CD14-positive monocyte (primary cell): ENCODE results near the gene DIS3L2. TPM values are rescaled to one million over a fixed set of nuclear protein-coding genes. Genes with fewer than 3 reads are reported as not detected.

Experiments used
- DNase-seq, 3 donors: peaks; one replicate each; pipeline ENCODE4 v3.0.0-alpha.2; 2011 to 2022
- H2AFZ ChIP-seq: 2 replicates; pipeline ENCODE4 v1.6.0; 2012; ENCODE audit warnings: mild to moderate bottlenecking, low read depth, low read length, inconsistent platforms; ENCODE audit not compliant: insufficient read depth, poor library complexity, severe bottlenecking
- H3K27ac ChIP-seq, 2 donors: 1 replicate in 1 of 2; 2 replicates in 1 of 2; pipeline ENCODE4 v1.5.1; 2012 to 2013; ENCODE audit warnings: low read length in 2 of 2, control low read depth in 1 of 2, inconsistent platforms in 1 of 2, low read depth in 1 of 2, mild to moderate bottlenecking in 1 of 2
- H3K27me3 ChIP-seq, 2 donors: one replicate each; pipeline versions ENCODE4 v1.6.0 to v1.6.1; 2011 to 2013; ENCODE audit warnings: low read length in 2 of 2; ENCODE audit not compliant: control insufficient read depth in 2 of 2, insufficient read depth in 2 of 2
- H3K36me3 ChIP-seq, 2 donors: replicated peaks in 1 of 2; 1 replicate in 1 of 2; 2 replicates in 1 of 2; pipeline versions ENCODE4 v1.5.1 to v1.6.1; 2012 to 2013; ENCODE audit warnings: low read length in 2 of 2, control low read depth in 1 of 2, inconsistent platforms in 1 of 2, mild to moderate bottlenecking in 1 of 2; ENCODE audit not compliant: insufficient read depth in 2 of 2, control insufficient read depth in 1 of 2
- H3K4me1 ChIP-seq, 2 donors: 1 replicate in 1 of 2; 2 replicates in 1 of 2; pipeline versions ENCODE4 v1.5.1 to v1.6.1; 2012 to 2013; ENCODE audit warnings: low read length in 2 of 2, control low read depth in 1 of 2, inconsistent platforms in 1 of 2, mild to moderate bottlenecking in 1 of 2, moderate library complexity in 1 of 2; ENCODE audit not compliant: insufficient read depth in 2 of 2, control insufficient read depth in 1 of 2
- H3K4me2 ChIP-seq: replicated peaks from 2 replicates; pipeline ENCODE3; 2012; ENCODE audit warnings: low read length, moderate library complexity, mild to moderate bottlenecking; ENCODE audit not compliant: poor library complexity, severe bottlenecking; ENCODE audit errors: extremely low read depth
- H3K4me3 ChIP-seq, 3 experiments: fragments of 200-600 bp in 1 of 3; sonication (generic) in 1 of 3; replicated peaks in 1 of 3; 1 replicate in 2 of 3; 2 replicates in 1 of 3; pipeline ENCODE4 v1.5.1; 2011 to 2013; ENCODE audit warnings: low read length in 3 of 3, mild to moderate bottlenecking in 3 of 3, control low read depth in 2 of 3, low read depth in 2 of 3, inconsistent platforms in 1 of 3, moderate library complexity in 1 of 3
- H3K79me2 ChIP-seq: 2 replicates; pipeline ENCODE4 v1.6.0; 2012; ENCODE audit warnings: mild to moderate bottlenecking, control low read depth, inconsistent platforms, low read length, moderate library complexity; ENCODE audit not compliant: insufficient read depth
- H3K9ac ChIP-seq: 2 replicates; pipeline ENCODE4 v1.6.0; 2017; ENCODE audit warnings: low read length, mild to moderate bottlenecking; ENCODE audit not compliant: insufficient read depth, poor library complexity, severe bottlenecking
- H3K9me3 ChIP-seq, 2 donors: replicated peaks in 1 of 2; 1 replicate in 1 of 2; 2 replicates in 1 of 2; pipeline versions ENCODE4 v1.5.1 to v1.6.1; 2012 to 2013; ENCODE audit warnings: low read length in 2 of 2, control low read depth in 1 of 2; ENCODE audit not compliant: control insufficient read depth in 1 of 2, insufficient read depth in 1 of 2
- H4K20me1 ChIP-seq: 2 replicates; pipeline ENCODE4 v1.6.0; 2012; ENCODE audit warnings: mild to moderate bottlenecking, low read length, control low read depth, moderate library complexity; ENCODE audit not compliant: insufficient read depth
- H3K27ac Mint-ChIP-seq, 7 donors: one replicate each; pipeline ENCODE4 v1.8.0; 2020; ENCODE audit warnings: mild to moderate bottlenecking in 7 of 7, mixed read lengths in 7 of 7, moderate library complexity in 6 of 7, inconsistent platforms in 2 of 7
- H3K27me3 Mint-ChIP-seq, 3 donors: one replicate each; pipeline ENCODE4 v1.8.0; 2021 to 2022; ENCODE audit warnings: low read depth in 3 of 3, mild to moderate bottlenecking in 3 of 3, mixed read lengths in 3 of 3, moderate library complexity in 3 of 3, inconsistent platforms in 1 of 3
- H3K36me3 Mint-ChIP-seq, 2 donors: one replicate each; pipeline ENCODE4 v1.8.0; 2020; ENCODE audit warnings: mixed read lengths in 2 of 2, inconsistent platforms in 1 of 2, mild to moderate bottlenecking in 1 of 2
- H3K4me1 Mint-ChIP-seq: one replicate; pipeline ENCODE4 v1.8.0; 2020; ENCODE audit warnings: mild to moderate bottlenecking, mixed read lengths
- H3K4me3 Mint-ChIP-seq, 2 donors: one replicate each; pipeline ENCODE4 v1.8.0; 2020; ENCODE audit warnings: mild to moderate bottlenecking in 2 of 2, mixed read lengths in 2 of 2, moderate library complexity in 1 of 2
- H3K9me3 Mint-ChIP-seq, 7 donors: one replicate each; pipeline ENCODE4 v1.8.0; 2020 to 2022; ENCODE audit warnings: mixed read lengths in 7 of 7, mild to moderate bottlenecking in 6 of 7, moderate library complexity in 6 of 7, inconsistent platforms in 2 of 7
- CTCF ChIP-seq: fragments of 200-600 bp; IDR thresholded peaks from one replicate; pipeline ENCODE4 v1.8.0; 2022; ENCODE audit warnings: antibody characterized with exemption, mild to moderate bottlenecking
- WGBS: methylation state at CpG from one replicate; pipeline ENCODE4 v1.1.5; 2013; ENCODE audit warnings: missing lambda C conversion rate; ENCODE audit not compliant: insufficient coverage; 5-methylcytosine and 5-hydroxymethylcytosine counted together
- intact Hi-C, 2 donors: fragments of 100-400 bp; cut with micrococcal nuclease; formaldehyde crosslinking; loops; one replicate each; pipeline versions ENCODE4 v1.15.0 to v1.15.1; 2023
- polyA plus RNA-seq, 3 donors: library from polyadenylated mRNA; depleted of rRNA in 1 of 3; unstranded in 2 of 3; stranded (reverse) in 1 of 3; fragments of 300-500 nt in 2 of 3; fragments of >200 nt in 1 of 3; fragmentation: Illumina TruSeq in 2 of 3; gene quantifications; 1 replicate in 2 of 3; 2 replicates in 1 of 3; pipeline ENCODE4 v1.2.3, GENCODE V29; 2012 to 2021

Gene DIS3L2
- polyA plus RNA-seq, 3 donors: 6.0 to 21.7 (median 6.4) TPM

GRCh38 chr2:232292395-232293154 is 331.1 kb downstream of the DIS3L2 start:
- Histone ChIP-seq H3K36me3 (peaks cover 0 to 7% of the 10 kb centered on the region in 2 donors), H3K4me3 (no peak overlapping the region), H3K9me3 (no peaks in the 10 kb centered on the region), H3K79me2 (no peaks in the 10 kb centered on the region), H3K9ac (no peak overlapping the region), H3K27ac (peak overlapping the region in 1 of 2 donors; percentile 15), H3K27me3 (no peaks in the 10 kb centered on the region), H3K4me2 (no peak overlapping the region), H3K4me1 (peaks cover 16 to 21% of the 10 kb centered on the region in 2 donors), H2AFZ (peak overlapping the region; percentile 56), H4K20me1 (no peaks in the 10 kb centered on the region)
- Mint-ChIP-seq H3K4me1 (peaks cover 17% of the 10 kb centered on the region), H3K27ac (peak overlapping the region in 5 of 7 donors; percentile 16 to 85 (median 66)), H3K36me3 (peaks cover 0 to 16% of the 10 kb centered on the region in 2 donors), H3K4me3 (no peak overlapping the region), H3K9me3 (peaks cover 0 to 3% (median 0%) of the 10 kb centered on the region in 7 donors), H3K27me3 (peaks cover 1 to 2% (median 2%) of the 10 kb centered on the region in 3 donors)
- TF ChIP-seq CTCF: peak; percentile 86
- intact Hi-C loops: loop anchor here in 1 of 2 donors (5.0 kb wide), 1 partner anchor 35 kb away; no protein-coding TSS in a partner anchor
- WGBS: 90% methylated on average over 7 of the region's 9 CpGs
- DNase-seq: peak; percentile 60 to 80 (median 64)

- Mint-ChIP-seq H3K27ac (peak overlapping the region; percentile 68 to 85 (median 79)), H3K36me3 (peaks cover 0 to 17% of the 10 kb centered on the region in 2 donors), H3K27me3 (peaks cover 1 to 2% (median 2%) of the 10 kb centered on the region in 3 donors), H3K4me3 (peak overlapping the region in 1 of 2 donors; percentile 44), H3K4me1 (peaks cover 17% of the 10 kb centered on the region), H3K9me3 (peaks cover 0 to 3% (median 0%) of the 10 kb centered on the region in 7 donors)
- Histone ChIP-seq H3K9me3 (no peaks in the 10 kb centered on the region), H3K4me1 (peaks cover 16 to 21% of the 10 kb centered on the region in 2 donors), H3K27ac (peak overlapping the region; percentile 31 to 60), H3K36me3 (peaks cover 0 to 7% of the 10 kb centered on the region in 2 donors), H4K20me1 (no peaks in the 10 kb centered on the region), H3K4me3 (no peak overlapping the region), H3K9ac (no peak overlapping the region), H3K4me2 (peak overlapping the region; percentile 28), H3K79me2 (no peaks in the 10 kb centered on the region), H2AFZ (peak overlapping the region; percentile 56), H3K27me3 (no peaks in the 10 kb centered on the region)
- DNase-seq: no peak
- TF ChIP-seq CTCF: no peak
- intact Hi-C loops: loop anchor here in 1 of 2 donors (5.0 kb wide), 1 partner anchor 34 kb away; no protein-coding TSS in a partner anchor
- 100% methylated on average over 4 of the region's 6 CpGs for WGBS
These were observed 331.7 kb downstream of the DIS3L2 start for GRCh38 chr2:232293191-232293590.
